ENCODE data around the gene ARID4B.
A peak's percentile ranks its signal among the peaks of the same experiment; 100 is the strongest.

DNA sequence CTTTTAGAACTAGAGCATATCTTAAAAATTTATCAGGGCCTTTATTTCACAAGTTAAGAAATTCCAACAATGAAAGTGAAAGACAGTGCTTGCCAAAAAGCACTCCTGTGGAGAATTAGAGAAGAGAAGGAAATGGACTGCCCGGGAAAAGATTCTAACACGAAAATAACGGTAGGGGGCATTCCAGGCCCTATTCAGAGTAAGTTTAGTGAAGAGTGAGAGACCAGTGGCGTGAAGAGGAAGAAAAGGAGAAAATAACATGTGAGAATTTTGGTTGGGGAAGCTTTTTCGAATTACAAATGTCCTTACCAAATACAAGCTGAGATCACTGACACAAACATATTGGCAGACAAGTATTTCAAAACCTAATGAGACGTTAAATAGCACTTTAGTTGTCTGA, 128.5 kb downstream of the ARID4B start:
- TF ChIP-seq CTCF (conservative IDR thresholded peaks at IDR 0.05; ENCODE audit: low read depth, low read length) (peak; percentile 59), EZH2 (IDR thresholded peaks at IDR 0.05; ENCODE audit: borderline replicate concordance, low read depth, low read length, poor library complexity, severe bottlenecking) (no peak)

All from A673 (cell line).